Measurements from ENCODE around the gene ANKFY1. TPM values are rescaled to one million over a fixed set of nuclear protein-coding genes. Genes with fewer than 3 reads are reported as not detected.

ANKFY1 gene
- total RNA-seq, 1 experiment from 2014 or later = 46.8 TPM

- no peak for TF ChIP-seq NFATC4 (CRISPR knock-in tag; IDR thresholded peaks at IDR 0.05)
- no peak for TF ChIP-seq GABPB1 (CRISPR knock-in tag; IDR thresholded peaks at IDR 0.05)
- TF ChIP-seq ELF4 (CRISPR knock-in tag; IDR thresholded peaks at IDR 0.05; ENCODE audit: low read depth) = no peak
- TF ChIP-seq CDX4 (CRISPR knock-in tag; IDR thresholded peaks at IDR 0.05; ENCODE audit: borderline replicate concordance) = no peak
- TF ChIP-seq NFE2L1 (CRISPR knock-in tag; IDR thresholded peaks at IDR 0.05) = no peak
- no peak for TF ChIP-seq NR2C2 (CRISPR knock-in tag; IDR thresholded peaks at IDR 0.05)
- TF ChIP-seq ATF3 (CRISPR knock-in tag; conservative IDR thresholded peaks at IDR 0.05) = no peak
- TF ChIP-seq ZNF317 (CRISPR knock-in tag; IDR thresholded peaks at IDR 0.05; ENCODE audit: borderline replicate concordance, low read depth) = no peak
- no peak for TF ChIP-seq ARID4B (CRISPR knock-in tag; IDR thresholded peaks at IDR 0.05; ENCODE audit: borderline replicate concordance)
- no peak for TF ChIP-seq PRDM15 (CRISPR knock-in tag; IDR thresholded peaks at IDR 0.05)
- no peak for TF ChIP-seq ATF2 (CRISPR knock-in tag; IDR thresholded peaks at IDR 0.05; ENCODE audit: borderline replicate concordance, low read depth)
- TF ChIP-seq MYBL2 (CRISPR knock-in tag; IDR thresholded peaks at IDR 0.05) = no peak
- no peak for TF ChIP-seq ZNF532 (CRISPR knock-in tag; IDR thresholded peaks at IDR 0.05; ENCODE audit: borderline replicate concordance)
- TF ChIP-seq ZNF416 (CRISPR knock-in tag; IDR thresholded peaks at IDR 0.05) = no peak
- no peak for TF ChIP-seq ZNF423 (CRISPR knock-in tag; IDR thresholded peaks at IDR 0.05)
- no peak for TF ChIP-seq ZSCAN18 (CRISPR knock-in tag; IDR thresholded peaks at IDR 0.05)
- TF ChIP-seq FOXK1 (CRISPR knock-in tag; IDR thresholded peaks at IDR 0.05) = no peak
- TF ChIP-seq SOX15 (CRISPR knock-in tag; IDR thresholded peaks at IDR 0.05) = no peak
- TF ChIP-seq SP1 (CRISPR knock-in tag; conservative IDR thresholded peaks at IDR 0.05) = no peak
- CTCF ChIA-PET = interaction anchor here (0.6 to 1.3 kb wide), 4 partner anchors 10 to 254 kb away, joined by 3 to 5 read pairs (median 4); no protein-coding TSS in a partner anchor
- Mint-ChIP-seq H3K4me3 (no peak overlapping the region), H3K27ac (no peak overlapping the region), H3K36me3 (peaks cover 58% of the 10 kb centered on the region), H3K27me3 (ENCODE audit: low read depth) (no peaks in the 10 kb centered on the region), H3K9me3 (no peaks in the 10 kb centered on the region), H3K4me1 (peaks cover 12% of the 10 kb centered on the region)
- POLR2A ChIA-PET = no interaction called here
- ATAC-seq (no peak), DNase-seq (ENCODE audit: low spot score) (no peak)
Observed at GRCh38 chr17:4166419-4166818, 97.4 kb downstream of the ANKFY1 start.
